Ovary (tissue), 3 donors: Measurements from ENCODE around the gene CCDC81.

Experiments used
- EP300 ChIP-seq: sonication (generic); formaldehyde crosslinking; IDR thresholded peaks from one replicate; pipeline ENCODE4 v1.6.1; 2017; ENCODE audit warnings: antibody characterized with exemption
- POLR2A ChIP-seq: fragments of 450-650 bp; IDR thresholded peaks from one replicate; pipeline ENCODE4 v1.6.1; 2017; ENCODE audit warnings: antibody characterized with exemption, mild to moderate bottlenecking, moderate library complexity
- TF ChIP-seq, protein P1 (sequence below), 3 donors: fragments of 450-650 bp in 2 of 3; fragments of 200-600 bp in 1 of 3; IDR thresholded peaks; one replicate each; pipeline versions ENCODE4 v1.5.1 to v1.8.0; 2016 to 2022; ENCODE audit warnings: antibody characterized with exemption in 3 of 3, mild to moderate bottlenecking in 1 of 3
- donor health status: DM: no; HTN: no; CAD: no.

DNA sequence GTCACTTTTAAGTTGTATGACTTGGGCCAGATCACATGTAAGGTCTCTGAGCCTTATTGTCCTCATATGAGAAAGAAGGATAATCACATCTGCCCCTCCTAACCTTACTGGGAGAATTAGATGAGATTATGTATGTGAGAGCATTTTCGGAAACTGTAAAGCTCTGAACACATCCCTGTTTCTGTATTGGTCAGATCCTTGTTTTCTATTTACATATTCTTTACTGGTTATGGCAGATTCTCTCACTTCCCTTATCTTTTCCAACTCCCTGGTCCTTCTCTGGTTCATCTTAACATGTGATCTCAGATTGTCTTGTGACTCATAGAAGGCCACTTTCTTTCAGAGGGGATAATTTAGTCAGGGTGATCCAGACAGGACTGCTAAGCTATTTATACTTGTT is 41.8 kb downstream of the CCDC81 start:
- TF ChIP-seq, protein P1, sequence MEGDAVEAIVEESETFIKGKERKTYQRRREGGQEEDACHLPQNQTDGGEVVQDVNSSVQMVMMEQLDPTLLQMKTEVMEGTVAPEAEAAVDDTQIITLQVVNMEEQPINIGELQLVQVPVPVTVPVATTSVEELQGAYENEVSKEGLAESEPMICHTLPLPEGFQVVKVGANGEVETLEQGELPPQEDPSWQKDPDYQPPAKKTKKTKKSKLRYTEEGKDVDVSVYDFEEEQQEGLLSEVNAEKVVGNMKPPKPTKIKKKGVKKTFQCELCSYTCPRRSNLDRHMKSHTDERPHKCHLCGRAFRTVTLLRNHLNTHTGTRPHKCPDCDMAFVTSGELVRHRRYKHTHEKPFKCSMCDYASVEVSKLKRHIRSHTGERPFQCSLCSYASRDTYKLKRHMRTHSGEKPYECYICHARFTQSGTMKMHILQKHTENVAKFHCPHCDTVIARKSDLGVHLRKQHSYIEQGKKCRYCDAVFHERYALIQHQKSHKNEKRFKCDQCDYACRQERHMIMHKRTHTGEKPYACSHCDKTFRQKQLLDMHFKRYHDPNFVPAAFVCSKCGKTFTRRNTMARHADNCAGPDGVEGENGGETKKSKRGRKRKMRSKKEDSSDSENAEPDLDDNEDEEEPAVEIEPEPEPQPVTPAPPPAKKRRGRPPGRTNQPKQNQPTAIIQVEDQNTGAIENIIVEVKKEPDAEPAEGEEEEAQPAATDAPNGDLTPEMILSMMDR (IDR thresholded peaks at IDR 0.05), result no peak
- no peak for TF ChIP-seq EP300
- no peak for TF ChIP-seq POLR2A
